ENCODE results near the gene PCDHA6.
"Not testable (repeated sequence)": the region's sequence is repeated elsewhere in the genome, so short reads cannot be mapped to it uniquely, and the experiment has no call there.

Gene PCDHA6

DNA sequence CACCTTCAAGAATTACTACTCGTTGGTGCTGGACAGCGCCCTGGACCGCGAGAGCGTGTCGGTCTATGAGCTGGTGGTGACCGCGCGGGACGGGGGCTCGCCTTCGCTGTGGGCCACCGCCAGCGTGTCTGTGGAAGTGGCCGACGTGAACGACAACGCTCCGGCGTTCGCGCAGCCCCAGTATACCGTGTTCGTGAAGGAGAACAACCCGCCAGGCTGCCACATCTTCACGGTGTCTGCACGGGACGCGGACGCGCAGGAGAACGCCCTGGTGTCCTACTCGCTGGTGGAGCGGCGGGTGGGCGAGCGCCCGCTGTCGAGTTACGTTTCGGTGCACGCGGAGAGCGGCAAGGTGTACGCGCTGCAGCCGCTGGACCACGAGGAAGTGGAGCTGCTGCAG is 4.8 kb upstream of the PCDHA6 start:
- DNase-seq: not testable (repeated sequence)

- DNase-seq: no peak
Observed at GRCh38 chr5:140823475-140823874, 4.3 kb upstream of the PCDHA6 start.

DNA sequence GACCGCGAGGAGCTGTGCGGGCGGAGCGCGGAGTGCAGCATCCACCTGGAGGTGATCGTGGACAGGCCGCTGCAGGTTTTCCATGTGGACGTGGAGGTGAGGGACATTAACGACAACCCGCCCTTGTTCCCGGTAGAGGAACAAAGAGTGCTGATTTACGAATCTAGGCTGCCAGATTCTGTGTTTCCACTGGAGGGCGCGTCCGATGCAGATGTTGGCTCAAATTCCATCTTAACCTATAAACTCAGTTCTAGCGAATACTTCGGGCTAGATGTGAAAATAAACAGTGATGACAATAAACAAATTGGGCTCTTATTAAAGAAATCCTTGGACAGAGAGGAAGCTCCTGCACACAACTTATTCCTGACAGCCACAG is 590 bp downstream of the PCDHA6 start:
- no peak for DNase-seq

DNA sequence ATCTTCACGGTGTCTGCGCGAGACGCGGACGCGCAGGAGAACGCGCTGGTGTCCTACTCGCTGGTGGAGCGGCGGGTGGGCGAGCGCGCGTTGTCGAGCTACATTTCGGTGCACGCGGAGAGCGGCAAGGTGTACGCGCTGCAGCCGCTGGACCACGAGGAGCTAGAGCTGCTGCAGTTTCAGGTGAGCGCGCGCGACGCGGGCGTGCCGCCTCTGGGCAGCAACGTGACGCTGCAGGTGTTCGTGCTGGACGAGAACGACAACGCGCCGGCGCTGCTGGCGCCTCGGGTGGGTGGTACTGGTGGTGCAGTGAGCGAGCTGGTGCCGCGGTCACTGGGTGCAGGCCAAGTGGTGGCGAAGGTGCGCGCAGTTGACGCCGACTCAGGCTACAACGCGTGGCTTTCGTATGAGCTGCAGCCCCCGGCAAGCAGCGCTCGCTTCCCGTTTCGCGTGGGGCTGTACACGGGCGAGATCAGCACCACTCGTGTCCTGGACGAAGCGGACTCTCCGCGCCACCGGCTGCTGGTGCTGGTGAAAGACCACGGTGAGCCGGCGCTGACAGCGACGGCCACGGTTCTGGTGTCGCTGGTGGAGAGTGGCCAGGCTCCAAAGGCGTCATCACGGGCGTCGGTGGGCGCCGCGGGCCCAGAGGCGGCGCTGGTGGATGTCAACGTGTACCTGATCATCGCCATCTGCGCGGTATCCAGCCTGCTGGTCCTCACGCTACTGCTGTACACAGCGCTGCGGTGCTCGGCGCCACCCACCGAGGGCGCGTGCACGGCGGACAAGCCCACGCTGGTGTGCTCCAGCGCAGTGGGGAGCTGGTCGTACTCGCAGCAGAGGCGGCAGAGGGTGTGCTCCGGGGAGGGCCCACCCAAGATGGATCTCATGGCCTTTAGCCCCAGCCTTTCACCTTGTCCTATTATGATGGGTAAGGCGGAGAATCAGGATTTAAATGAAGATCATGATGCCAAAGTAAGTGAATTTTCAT is 2.0 kb downstream of the PCDHA6 start:
- DNase-seq: not testable (repeated sequence)

DNA sequence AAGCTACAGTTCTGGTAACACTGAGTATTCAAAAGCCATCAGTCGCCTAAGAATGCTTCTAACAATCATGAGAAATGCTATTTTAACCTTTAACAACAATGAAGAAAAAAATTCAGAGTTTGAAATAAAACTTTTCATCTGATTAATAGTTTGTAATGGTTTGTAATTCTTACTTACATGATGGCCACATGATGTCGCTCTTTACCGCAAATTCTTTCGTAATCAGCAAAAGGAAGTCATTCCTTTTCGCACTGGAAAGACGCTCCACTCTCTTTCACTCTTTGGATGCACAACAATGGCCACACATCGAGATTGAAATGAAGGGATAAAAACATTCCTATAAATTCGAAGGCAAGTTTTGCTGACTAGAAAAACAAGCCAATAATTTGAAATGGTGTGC is 6.2 kb downstream of the PCDHA6 start, which contains the start of gene PCDHA7:
PCDHA7 (plus strand) TSS at position 277 of the 400 bp plus-strand sequence; CDS start at position 392, 115 bp downstream.
- DNase-seq: no peak

GRCh38 chr5:140834439-140835008 is 6.8 kb downstream of the PCDHA6 start:
- DNase-seq: not testable (repeated sequence)

DNA sequence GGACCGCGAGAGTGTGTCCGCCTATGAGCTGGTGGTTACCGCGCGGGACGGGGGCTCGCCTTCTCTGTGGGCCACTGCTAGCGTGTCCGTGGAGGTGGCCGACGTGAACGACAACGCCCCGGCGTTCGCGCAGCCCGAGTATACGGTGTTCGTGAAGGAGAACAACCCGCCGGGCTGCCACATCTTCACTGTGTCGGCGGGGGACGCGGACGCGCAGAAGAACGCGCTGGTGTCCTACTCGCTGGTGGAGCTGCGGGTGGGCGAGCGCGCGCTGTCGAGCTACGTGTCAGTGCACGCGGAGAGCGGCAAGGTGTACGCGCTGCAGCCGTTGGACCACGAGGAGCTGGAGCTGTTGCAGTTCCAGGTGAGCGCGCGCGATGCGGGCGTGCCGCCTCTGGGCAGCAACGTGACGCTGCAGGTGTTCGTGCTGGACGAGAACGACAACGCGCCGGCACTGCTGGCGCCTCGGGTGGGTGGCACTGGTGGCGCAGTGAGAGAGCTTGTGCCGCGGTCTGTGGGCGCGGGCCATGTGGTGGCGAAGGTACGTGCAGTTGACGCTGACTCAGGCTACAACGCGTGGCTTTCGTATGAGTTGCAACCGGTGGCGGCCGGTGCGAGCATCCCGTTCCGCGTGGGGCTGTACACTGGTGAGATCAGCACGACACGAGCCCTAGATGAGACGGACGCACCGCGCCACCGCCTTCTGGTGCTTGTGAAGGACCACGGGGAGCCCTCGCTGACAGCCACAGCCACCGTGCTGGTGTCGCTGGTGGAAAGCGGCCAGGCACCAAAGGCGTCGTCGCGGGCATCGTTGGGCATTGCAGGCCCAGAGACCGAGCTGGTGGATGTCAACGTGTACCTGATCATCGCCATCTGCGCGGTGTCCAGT is 8.1 kb downstream of the PCDHA6 start:
- no peak for DNase-seq

GRCh38 chr5:140840978-140841962 is 13.5 kb downstream of the PCDHA6 start, which contains the start of gene PCDHA8:
Gene PCDHA8, plus strand, starts transcription at chr5:140841187. Its CDS starts 135 bp downstream, at chr5:140841322.
- DNase-seq: no peak

DNA sequence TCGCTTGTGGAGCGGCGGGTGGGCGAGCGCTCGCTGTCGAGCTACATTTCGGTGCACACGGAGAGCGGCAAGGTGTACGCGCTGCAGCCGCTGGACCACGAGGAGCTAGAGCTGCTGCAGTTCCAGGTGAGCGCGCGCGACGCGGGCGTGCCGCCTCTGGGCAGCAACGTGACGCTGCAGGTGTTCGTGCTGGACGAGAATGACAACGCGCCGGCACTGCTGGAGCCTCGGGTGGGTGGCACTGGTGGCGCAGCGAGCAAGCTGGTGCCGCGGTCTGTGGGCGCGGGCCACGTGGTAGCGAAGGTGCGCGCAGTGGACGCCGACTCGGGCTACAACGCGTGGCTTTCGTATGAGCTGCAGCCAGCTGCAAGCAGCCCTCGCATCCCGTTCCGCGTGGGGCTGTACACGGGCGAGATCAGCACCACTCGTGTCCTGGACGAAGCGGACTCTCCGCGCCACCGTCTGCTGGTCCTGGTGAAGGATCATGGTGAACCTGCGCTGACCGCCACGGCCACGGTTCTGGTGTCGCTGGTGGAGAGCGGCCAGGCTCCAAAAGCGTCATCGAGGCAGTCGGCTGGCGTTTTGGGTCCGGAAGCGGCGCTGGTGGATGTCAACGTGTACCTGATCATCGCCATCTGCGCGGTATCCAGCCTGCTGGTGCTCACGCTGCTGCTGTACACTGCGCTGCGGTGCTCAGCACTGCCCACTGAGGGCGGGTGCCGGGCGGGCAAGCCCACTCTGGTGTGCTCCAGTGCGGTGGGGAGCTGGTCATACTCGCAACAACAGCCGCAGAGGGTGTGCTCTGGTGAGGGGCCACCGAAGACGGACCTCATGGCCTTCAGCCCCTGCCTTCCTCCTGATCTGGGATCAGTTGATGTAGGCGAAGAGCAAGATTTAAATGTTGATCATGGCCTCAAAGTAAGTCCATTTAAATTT is 15.3 kb downstream of the PCDHA6 start:
- DNase-seq: no peak

- not testable (repeated sequence) for DNase-seq
Observed at GRCh38 chr5:140848139-140849102, 20.7 kb downstream of the PCDHA6 start, which contains the start of gene PCDHA9. Gene PCDHA9, plus strand, starts transcription at chr5:140848382. Its CDS starts 114 bp downstream, at chr5:140848496.

DNA sequence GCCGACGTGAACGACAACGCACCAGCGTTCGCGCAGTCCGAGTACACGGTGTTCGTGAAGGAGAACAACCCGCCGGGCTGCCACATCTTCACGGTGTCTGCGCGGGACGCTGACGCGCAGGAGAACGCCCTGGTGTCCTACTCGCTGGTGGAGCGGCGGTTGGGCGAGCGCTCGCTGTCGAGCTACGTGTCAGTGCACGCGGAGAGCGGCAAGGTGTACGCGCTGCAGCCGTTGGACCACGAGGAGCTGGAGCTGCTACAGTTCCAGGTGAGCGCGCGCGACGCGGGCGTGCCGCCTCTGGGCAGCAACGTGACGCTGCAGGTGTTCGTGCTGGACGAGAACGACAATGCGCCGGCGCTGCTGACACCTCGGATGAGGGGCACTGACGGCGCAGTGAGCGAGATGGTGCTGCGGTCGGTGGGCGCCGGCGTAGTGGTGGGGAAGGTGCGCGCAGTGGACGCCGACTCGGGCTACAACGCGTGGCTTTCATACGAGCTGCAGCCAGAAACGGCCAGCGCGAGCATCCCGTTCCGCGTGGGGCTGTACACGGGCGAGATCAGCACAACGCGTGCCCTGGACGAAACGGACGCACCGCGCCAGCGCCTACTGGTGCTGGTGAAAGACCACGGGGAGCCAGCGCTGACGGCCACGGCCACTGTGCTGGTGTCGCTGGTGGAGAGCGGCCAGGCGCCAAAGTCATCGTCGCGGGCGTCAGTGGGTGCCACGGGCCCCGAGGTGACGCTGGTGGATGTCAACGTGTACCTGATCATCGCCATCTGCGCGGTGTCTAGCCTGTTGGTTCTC is 22.3 kb downstream of the PCDHA6 start:
- not testable (repeated sequence) for DNase-seq

GRCh38 chr5:140855772-140856674 is 28.3 kb downstream of the PCDHA6 start, which contains the start of gene PCDHA10:
Gene PCDHA10, plus strand, starts transcription at chr5:140855897. Its CDS starts 152 bp downstream, at chr5:140856049.
- DNase-seq: no peak

- DNase-seq: no peak
Observed at GRCh38 chr5:140857177-140857986, 29.6 kb downstream of the PCDHA6 start.

GRCh38 chr5:140857987-140858240 is 30.2 kb downstream of the PCDHA6 start:
- DNase-seq: no peak

GRCh38 chr5:140862441-140863295 is 34.9 kb downstream of the PCDHA6 start:
- no peak for DNase-seq

All from activated CD4-positive, alpha-beta T cell treated with anti-CD3 and anti-CD28 coated beads, Interleukin-2, amount 50 U/mL, for 1 hour (primary cell).